GM18499 (cell line): Measurements from ENCODE around the gene APAF1.
"Not testable (repeated sequence)": the region's sequence is repeated elsewhere in the genome, so short reads cannot be mapped to it uniquely, and the experiment has no call there.

Experiments
- ATAC-seq: cut with Tn5 transposase; IDR thresholded peaks from one replicate; pipeline ENCODE4 v1.9.1; 2021; ENCODE audit warnings: moderate number of reproducible peaks; ENCODE audit not compliant: insufficient read depth, unreplicated experiment

APAF1 gene

GRCh38 chr12:98754095-98754494 lies 109.0 kb downstream of the APAF1 start:
- ATAC-seq, result peak; percentile 99

- ATAC-seq, result not testable (repeated sequence)
Observed at GRCh38 chr12:98755855-98756254, 110.8 kb downstream of the APAF1 start.

GRCh38 chr12:98757455-98757854 lies 112.4 kb downstream of the APAF1 start:
- ATAC-seq, result no peak

GRCh38 chr12:98758331-98758730 lies 113.2 kb downstream of the APAF1 start:
- ATAC-seq, result no peak

- ATAC-seq, result no peak
Observed at GRCh38 chr12:98763656-98764055, 118.6 kb downstream of the APAF1 start.

GRCh38 chr12:98767248-98767647 lies 122.2 kb downstream of the APAF1 start:
- ATAC-seq, result no peak

GRCh38 chr12:98769068-98769467 lies 124.0 kb downstream of the APAF1 start:
- ATAC-seq, result no peak

- ATAC-seq, result no peak
Observed at GRCh38 chr12:98770230-98770629, 125.1 kb downstream of the APAF1 start.

- no peak for ATAC-seq
Observed at GRCh38 chr12:98771811-98772752, 127.0 kb downstream of the APAF1 start.

- ATAC-seq, result no peak
Observed at GRCh38 chr12:98772818-98773217, 127.7 kb downstream of the APAF1 start.

- no peak for ATAC-seq
Observed at GRCh38 chr12:98780261-98780660, 135.2 kb downstream of the APAF1 start.

- ATAC-seq, result no peak
Observed at GRCh38 chr12:98783420-98783819, 138.3 kb downstream of the APAF1 start.
